ENCODE results near the gene SLC16A5. TPM values are rescaled to one million over a fixed set of nuclear protein-coding genes. Genes with fewer than 3 reads are reported as not detected.

Gene SLC16A5
- total and polyA plus RNA-seq, 10 of the 15 experiments (the other 5 are each of a cell fraction or from before 2014, with no cell fraction given) = 0.03 to 3.1 (median 0.96) TPM

DNA sequence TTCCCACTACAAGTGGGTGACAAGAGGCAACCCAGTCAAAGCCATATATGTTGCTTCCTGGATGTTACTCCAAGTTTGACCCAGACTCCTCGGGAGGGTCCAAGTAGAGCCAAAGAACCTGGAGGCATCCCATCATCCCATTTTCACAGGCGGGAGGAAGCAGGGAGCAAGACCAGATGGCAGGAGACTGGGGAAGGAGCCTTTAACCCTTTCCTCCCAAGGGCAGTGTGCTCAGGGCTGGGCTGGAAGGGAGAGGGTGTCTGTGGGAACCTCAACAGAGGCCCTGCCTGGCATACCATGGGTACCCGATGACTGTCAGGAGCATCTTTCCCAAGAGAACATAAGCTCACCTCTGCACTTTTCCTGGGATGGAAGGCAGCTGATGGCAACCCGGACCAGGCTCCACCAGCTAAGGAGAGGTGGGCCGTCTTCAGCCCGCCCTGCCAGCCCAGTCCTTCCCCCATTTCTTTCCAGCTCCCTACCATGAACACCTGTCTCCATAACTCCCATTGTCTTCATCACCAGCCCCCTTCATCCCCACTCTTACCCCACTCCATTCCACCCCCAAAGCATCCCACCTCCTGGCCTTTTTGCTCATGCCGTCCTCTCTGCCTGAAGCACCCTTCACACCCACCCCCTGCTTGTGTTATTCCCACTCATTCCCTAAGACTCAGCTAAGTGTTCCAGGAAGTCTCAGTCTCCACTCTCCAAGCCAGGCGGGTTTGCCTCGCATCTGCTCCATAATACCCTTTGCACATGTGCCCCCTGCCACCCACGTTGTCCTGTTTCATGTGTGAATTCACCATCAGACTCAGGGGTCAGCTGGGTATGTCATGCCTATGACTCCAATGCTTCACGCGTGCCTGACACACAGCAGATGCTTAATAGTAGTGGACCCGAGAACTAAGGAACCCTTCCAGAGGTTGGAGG is 5.9 kb upstream of the SLC16A5 start (continued):
- TF ChIP-seq, protein P1, sequence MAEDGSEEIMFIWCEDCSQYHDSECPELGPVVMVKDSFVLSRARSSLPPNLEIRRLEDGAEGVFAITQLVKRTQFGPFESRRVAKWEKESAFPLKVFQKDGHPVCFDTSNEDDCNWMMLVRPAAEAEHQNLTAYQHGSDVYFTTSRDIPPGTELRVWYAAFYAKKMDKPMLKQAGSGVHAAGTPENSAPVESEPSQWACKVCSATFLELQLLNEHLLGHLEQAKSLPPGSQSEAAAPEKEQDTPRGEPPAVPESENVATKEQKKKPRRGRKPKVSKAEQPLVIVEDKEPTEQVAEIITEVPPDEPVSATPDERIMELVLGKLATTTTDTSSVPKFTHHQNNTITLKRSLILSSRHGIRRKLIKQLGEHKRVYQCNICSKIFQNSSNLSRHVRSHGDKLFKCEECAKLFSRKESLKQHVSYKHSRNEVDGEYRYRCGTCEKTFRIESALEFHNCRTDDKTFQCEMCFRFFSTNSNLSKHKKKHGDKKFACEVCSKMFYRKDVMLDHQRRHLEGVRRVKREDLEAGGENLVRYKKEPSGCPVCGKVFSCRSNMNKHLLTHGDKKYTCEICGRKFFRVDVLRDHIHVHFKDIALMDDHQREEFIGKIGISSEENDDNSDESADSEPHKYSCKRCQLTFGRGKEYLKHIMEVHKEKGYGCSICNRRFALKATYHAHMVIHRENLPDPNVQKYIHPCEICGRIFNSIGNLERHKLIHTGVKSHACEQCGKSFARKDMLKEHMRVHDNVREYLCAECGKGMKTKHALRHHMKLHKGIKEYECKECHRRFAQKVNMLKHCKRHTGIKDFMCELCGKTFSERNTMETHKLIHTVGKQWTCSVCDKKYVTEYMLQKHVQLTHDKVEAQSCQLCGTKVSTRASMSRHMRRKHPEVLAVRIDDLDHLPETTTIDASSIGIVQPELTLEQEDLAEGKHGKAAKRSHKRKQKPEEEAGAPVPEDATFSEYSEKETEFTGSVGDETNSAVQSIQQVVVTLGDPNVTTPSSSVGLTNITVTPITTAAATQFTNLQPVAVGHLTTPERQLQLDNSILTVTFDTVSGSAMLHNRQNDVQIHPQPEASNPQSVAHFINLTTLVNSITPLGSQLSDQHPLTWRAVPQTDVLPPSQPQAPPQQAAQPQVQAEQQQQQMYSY (CRISPR knock-in tag; IDR thresholded peaks at IDR 0.05) = no peak
- TF ChIP-seq KLF5 (IDR thresholded peaks at IDR 0.05; ENCODE audit: partially characterized antibody) = no peak
- TF ChIP-seq ETV6 (conservative IDR thresholded peaks at IDR 0.05 in 1 of 2, IDR thresholded peaks at IDR 0.05 in 1 of 2; ENCODE audit: borderline replicate concordance in 1 of 2, low read depth in 1 of 2) = no peak

DNA sequence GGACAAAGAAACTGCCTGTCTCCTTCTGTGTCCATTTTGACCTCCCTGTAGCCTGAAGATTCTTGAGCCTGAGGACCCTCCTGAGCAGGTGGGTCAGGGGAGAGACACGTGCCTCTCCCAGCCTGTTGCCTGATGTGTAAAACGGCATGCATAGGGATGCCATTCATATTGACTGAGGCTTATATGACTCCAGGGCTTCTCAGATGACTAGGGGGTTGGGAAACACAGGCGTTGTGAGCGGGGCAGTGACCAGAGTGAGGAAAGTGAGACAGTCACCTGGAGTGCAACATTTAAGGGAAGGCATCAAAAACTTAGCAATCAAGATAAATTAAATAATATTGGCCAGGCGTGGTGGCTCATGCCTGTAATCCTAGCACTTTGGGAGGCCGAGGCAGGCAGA is 5.1 kb upstream of the SLC16A5 start:
- H3K9me3 ChIP-seq (replicated peaks; ENCODE audit: control insufficient read depth, insufficient read depth, low read length) = no peaks in the 10 kb centered on the region
- DNase-seq (ENCODE audit: low read depth, low spot score) = no peak
- POLR2A ChIA-PET = no interaction called here
- no peak overlapping the region for H2AFZ ChIP-seq (ENCODE audit: control insufficient read depth, low read depth, low read length)
- intact Hi-C loops (cut with micrococcal nuclease; ENCODE audit: unreplicated experiment) (no loop called here), in situ Hi-C loops (cut with MboI) (no loop called here)
- H3K4me2 ChIP-seq (ENCODE audit: control insufficient read depth, insufficient read depth) = no peak overlapping the region
- FAIRE-seq = no peak
- RAD21 ChIA-PET (ENCODE audit: unreplicated experiment) = no interaction called here
- H3K4me1 ChIP-seq (ENCODE audit: control insufficient read depth, insufficient read depth, low read length) = peaks cover 27% of the 10 kb centered on the region
- WGBS (ENCODE audit: insufficient coverage, insufficient replicate concordance, low lambda C conversion rate, missing lambda C conversion rate) = 54% methylated on average over 6 of the region's 6 CpGs
- no peak overlapping the region for H3K4me3 ChIP-seq
- H3K9ac ChIP-seq (ENCODE audit: control insufficient read depth, insufficient read depth, low read length) = no peak overlapping the region
- SMC1A ChIA-PET (ENCODE audit: uncharacterized antibody, unreplicated experiment) = no interaction called here
- no peaks in the 10 kb centered on the region for H4K20me1 ChIP-seq (ENCODE audit: control insufficient read depth, insufficient read depth)
- no TSS peak for BruUV-seq (replicated peaks)
- ATAC-seq = no peak
- CTCF ChIA-PET = interaction anchor here (7.6 kb wide), 1 partner anchor 30 kb away, joined by 54 read pairs; no protein-coding TSS in a partner anchor
- H3K27ac ChIP-seq (ENCODE audit: control insufficient read depth, insufficient read depth) = no peak overlapping the region
- no peaks in the 10 kb centered on the region for H3K27me3 ChIP-seq (replicated peaks in 1 of 2; ENCODE audit: control insufficient read depth in 2 of 2, insufficient read depth in 2 of 2, low read length in 1 of 2)
- no peaks in the 10 kb centered on the region for H3K36me3 ChIP-seq (ENCODE audit: control insufficient read depth in 2 of 2, insufficient read depth in 2 of 2, low read length in 1 of 2)
- no peaks in the 10 kb centered on the region for H3K79me2 ChIP-seq (ENCODE audit: control insufficient read depth, insufficient read depth, low read length)
- TF ChIP-seq POLR2AphosphoS2 (IDR thresholded peaks at IDR 0.05; ENCODE audit: low read depth, low read length) (no peak), CEBPB (IDR thresholded peaks at IDR 0.05; ENCODE audit: borderline replicate concordance in 1 of 2, low read depth in 2 of 2, low read length in 2 of 2) (no peak), NFIC (IDR thresholded peaks at IDR 0.05; ENCODE audit: low read depth, low read length) (no peak), RB1 (IDR thresholded peaks at IDR 0.05; ENCODE audit: borderline replicate concordance) (no peak)
- TF ChIP-seq, protein P2, sequence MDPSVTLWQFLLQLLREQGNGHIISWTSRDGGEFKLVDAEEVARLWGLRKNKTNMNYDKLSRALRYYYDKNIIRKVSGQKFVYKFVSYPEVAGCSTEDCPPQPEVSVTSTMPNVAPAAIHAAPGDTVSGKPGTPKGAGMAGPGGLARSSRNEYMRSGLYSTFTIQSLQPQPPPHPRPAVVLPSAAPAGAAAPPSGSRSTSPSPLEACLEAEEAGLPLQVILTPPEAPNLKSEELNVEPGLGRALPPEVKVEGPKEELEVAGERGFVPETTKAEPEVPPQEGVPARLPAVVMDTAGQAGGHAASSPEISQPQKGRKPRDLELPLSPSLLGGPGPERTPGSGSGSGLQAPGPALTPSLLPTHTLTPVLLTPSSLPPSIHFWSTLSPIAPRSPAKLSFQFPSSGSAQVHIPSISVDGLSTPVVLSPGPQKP (IDR thresholded peaks at IDR 0.05; ENCODE audit: low read depth, low read length) = no peak
- TF ChIP-seq, protein P3, sequence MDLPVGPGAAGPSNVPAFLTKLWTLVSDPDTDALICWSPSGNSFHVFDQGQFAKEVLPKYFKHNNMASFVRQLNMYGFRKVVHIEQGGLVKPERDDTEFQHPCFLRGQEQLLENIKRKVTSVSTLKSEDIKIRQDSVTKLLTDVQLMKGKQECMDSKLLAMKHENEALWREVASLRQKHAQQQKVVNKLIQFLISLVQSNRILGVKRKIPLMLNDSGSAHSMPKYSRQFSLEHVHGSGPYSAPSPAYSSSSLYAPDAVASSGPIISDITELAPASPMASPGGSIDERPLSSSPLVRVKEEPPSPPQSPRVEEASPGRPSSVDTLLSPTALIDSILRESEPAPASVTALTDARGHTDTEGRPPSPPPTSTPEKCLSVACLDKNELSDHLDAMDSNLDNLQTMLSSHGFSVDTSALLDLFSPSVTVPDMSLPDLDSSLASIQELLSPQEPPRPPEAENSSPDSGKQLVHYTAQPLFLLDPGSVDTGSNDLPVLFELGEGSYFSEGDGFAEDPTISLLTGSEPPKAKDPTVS (IDR thresholded peaks at IDR 0.05; ENCODE audit: low read depth, low read length) = no peak
- TF ChIP-seq, protein P4, sequence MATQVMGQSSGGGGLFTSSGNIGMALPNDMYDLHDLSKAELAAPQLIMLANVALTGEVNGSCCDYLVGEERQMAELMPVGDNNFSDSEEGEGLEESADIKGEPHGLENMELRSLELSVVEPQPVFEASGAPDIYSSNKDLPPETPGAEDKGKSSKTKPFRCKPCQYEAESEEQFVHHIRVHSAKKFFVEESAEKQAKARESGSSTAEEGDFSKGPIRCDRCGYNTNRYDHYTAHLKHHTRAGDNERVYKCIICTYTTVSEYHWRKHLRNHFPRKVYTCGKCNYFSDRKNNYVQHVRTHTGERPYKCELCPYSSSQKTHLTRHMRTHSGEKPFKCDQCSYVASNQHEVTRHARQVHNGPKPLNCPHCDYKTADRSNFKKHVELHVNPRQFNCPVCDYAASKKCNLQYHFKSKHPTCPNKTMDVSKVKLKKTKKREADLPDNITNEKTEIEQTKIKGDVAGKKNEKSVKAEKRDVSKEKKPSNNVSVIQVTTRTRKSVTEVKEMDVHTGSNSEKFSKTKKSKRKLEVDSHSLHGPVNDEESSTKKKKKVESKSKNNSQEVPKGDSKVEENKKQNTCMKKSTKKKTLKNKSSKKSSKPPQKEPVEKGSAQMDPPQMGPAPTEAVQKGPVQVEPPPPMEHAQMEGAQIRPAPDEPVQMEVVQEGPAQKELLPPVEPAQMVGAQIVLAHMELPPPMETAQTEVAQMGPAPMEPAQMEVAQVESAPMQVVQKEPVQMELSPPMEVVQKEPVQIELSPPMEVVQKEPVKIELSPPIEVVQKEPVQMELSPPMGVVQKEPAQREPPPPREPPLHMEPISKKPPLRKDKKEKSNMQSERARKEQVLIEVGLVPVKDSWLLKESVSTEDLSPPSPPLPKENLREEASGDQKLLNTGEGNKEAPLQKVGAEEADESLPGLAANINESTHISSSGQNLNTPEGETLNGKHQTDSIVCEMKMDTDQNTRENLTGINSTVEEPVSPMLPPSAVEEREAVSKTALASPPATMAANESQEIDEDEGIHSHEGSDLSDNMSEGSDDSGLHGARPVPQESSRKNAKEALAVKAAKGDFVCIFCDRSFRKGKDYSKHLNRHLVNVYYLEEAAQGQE (IDR thresholded peaks at IDR 0.05; ENCODE audit: low read depth, low read length) = no peak
